Dermis blood vessel endothelial cell (primary cell): ENCODE measurements around the gene CCDC40. TPM values are rescaled to one million over a fixed set of nuclear protein-coding genes. Genes with fewer than 3 reads are reported as not detected.
"Not testable (repeated sequence)": the region's sequence is repeated elsewhere in the genome, so short reads cannot be mapped to it uniquely, and the experiment has no call there.

Experiments used
- DNase-seq: peaks from one replicate; pipeline ENCODE4 v3.0.0; 2010
- total RNA-seq: library from RNA; depleted of rRNA; stranded (reverse); fragments of >200 nt; gene quantifications from 2 replicates; pipeline ENCODE4 v1.2.3, GENCODE V29; 2014

Gene CCDC40
- total RNA-seq, 1 donor from 2014 or later: 1.4 TPM

DNA sequence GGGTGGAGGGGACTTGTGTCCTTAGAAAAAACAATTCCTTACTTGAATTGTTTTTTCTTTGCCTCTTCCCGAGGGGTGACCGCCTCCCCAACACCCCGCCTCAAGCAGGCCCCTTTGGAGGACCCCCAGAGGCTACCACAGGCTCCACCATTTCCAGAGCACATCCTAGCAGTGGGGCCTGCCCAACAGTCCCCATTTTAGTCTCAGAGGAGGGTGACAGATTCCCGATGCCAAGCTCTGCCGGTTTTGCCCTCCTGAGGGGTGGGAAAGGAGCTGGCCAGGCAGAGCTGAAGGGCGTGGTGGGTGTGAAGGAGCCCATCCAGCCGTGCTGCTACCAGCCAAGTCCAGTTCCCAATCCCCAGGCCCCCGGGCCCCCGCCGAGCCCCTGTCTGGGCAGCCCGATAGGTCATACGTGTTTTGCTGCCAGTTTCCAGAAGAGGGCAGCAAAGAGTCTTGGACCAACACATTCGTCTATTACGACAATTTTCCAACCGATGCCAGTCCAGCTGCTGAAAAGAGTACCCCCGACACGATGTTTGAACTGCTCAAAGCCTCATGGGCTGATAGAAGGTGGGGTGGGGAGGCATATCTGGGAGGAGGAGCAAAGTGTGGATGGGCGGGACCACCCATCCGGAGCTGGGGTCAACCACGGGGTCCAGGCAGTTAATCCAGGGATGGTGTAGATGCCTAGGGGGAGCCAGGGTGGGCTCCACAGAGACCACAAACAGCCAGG, 46.1 kb downstream of the CCDC40 start:
- peak; percentile 86 for DNase-seq

DNA sequence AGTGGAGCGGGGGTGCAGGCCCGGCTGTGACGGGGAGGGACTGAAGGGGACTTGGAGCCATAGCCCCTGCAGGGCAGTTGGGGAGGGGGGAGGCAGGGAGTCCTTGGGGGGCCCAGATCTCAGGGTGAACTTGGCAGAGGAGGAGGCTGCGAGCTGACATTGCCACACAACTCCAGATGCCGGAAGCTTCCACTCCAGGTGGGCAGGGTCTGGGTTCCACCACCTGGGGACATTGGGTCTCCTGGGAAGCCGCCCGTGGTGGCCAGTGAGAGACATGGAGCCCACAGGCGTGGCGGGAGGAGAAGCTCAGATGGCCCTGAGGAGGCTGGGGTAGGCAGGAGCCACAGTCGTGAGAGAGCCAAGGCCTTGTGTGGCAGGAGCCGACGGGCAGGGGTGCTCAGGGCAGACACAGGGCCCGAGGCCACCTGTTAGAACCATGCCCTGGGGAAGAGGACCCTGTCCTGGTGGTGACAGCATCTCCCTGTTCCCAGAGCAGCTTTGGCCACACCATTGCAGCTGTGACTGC, 46.8 kb downstream of the CCDC40 start:
- DNase-seq: no peak

DNA sequence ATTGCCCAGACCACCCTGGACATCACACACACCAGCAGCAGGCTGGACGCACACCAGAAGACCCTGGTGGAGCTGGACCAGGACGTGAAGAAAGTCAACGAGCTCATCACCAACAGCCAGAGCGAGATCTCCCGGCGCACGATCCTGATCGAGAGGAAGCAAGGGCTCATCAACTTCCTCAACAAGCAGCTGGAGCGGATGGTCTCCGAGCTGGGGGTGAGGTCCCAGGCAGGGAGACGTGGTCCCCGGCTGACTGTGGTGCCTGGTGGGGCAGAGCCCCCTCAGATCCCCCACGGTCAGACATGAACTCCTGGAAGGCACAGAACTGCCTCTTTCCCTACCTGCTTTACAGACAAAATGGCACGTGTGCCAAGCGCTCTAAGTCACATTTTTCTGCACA, 48.3 kb downstream of the CCDC40 start:
- no peak for DNase-seq

DNA sequence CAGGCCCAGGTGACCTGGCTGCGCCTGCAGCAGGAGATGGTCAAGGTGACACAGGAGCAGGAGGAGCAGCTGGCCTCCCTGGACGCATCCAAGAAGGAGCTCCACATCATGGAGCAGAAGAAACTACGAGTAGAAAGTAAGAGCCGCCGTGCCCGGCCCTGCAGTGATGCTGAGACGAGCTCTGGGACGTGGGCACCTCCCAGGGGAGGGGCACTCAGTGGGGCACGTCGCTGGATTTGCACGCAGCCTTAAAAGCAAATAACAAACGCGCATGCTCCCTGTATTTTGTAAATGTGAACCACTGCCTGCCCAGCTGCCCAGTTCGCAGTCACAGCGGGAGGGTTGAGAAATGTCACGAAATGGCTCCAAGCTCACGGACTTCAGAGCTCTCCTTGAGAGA, 49.6 kb downstream of the CCDC40 start:
- no peak for DNase-seq

DNA sequence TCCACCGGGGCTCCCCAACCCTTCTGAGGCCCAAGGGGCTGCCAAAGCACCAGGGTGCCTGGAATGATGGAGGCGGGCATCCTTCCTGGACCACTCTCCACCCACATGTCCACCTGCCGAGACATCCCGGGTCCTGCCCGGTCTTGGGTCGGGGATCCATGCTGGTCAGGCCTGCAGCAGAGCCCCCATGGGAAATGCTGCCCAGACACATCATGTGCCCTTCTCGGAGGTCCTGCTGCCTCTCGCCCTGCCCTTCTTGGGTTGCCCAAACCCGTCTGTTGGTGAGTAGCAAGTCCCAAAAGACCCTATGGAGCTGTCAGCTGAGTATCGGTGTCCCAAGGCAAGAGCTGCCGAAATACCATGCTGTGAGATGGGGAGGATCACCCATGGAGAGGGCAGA, 50.2 kb downstream of the CCDC40 start:
- no peak for DNase-seq

DNA sequence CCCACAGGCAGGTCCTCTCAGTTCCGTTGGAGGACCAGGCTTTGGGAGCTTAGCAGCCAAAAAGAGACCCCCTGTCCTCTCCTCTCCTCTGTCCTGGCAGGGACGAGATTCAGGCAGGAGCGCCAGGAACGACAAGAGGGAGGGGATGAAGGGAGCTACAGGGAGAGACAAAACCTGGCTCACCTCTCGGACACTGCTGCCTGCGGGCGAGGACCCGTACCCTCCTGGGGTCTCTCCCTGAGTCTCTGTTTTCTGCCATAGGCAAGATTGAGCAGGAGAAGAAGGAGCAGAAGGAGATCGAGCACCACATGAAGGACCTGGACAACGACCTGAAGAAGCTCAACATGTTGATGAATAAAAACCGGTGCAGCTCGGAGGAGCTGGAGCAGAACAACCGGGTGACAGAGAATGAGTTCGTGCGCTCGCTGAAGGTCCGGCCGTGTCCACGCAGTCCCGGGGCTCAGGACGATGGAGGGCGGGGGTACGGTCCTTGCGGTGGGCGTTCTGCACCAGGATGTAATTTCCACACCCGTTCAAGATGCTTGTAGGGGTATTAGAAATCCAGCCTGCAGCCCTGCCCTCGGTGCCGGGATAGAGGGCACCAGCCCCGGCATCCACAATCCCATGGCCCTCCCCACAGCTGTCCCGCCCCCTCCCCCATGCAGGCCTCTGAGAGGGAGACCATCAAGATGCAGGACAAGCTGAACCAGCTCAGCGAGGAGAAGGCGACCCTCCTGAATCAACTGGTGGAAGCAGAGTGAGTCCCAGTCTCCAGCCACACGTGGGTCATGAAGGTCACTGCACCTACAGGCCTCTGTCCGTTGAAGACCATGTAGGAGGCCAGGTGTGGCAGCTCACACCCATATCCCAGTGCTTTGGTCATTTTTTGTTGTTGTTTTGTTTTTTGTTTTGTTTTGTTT, 51.2 kb downstream of the CCDC40 start:
- DNase-seq: no peak

DNA sequence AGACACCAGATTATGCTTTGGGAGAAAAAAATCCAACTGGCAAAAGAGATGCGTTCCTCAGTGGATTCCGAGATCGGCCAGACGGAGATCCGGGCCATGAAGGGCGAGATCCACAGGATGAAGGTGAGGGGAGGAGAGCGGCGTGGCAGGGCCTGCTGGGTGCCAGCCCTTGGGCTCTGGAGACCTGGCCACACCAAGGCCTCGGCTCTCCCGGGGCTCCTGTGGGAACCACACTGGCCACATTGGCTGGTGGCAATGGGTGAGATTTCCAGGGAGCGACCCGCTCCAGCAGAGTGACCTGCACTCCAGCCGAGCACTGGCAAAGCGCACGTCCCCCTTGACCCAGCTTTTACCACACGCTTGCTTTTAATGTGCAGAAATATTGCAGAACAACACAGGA, 53.3 kb downstream of the CCDC40 start:
- DNase-seq: no peak

DNA sequence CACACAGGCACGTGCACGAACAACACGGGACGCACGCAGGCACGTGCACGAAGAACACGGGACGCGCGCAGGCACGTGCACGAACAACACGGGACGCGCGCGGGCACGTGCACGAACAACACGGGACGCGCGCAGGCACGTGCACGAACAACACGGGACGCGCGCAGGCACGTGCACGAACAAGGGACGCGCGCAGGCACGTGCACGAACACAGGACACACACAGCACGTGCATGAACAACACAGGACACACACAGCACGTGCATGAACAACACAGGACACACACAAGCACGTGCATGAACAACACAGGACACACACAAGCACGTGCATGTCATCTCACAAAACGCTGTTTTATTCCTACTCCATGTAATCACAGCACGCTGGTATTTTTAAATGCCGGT, 53.7 kb downstream of the CCDC40 start:
- not testable (repeated sequence) for DNase-seq

DNA sequence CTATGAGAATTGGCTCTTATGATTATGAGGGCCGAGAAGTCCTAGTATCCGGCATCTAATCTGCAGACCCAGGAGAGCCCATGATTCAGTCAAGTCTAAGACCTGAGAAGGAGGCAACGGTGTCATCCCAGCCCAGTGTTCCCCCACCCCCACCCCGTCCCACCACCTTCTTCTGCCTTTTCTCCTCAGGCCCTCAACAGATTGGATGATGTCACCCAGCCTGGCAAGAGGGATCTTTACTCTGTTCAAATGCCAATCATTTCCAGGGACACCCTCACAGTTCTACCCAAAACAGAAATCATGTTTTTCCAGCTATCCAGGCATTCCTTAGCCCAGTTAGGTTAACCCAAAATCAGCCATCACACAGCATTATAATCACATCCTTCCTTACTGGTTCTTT, 54.9 kb downstream of the CCDC40 start:
- no peak for DNase-seq

DNA sequence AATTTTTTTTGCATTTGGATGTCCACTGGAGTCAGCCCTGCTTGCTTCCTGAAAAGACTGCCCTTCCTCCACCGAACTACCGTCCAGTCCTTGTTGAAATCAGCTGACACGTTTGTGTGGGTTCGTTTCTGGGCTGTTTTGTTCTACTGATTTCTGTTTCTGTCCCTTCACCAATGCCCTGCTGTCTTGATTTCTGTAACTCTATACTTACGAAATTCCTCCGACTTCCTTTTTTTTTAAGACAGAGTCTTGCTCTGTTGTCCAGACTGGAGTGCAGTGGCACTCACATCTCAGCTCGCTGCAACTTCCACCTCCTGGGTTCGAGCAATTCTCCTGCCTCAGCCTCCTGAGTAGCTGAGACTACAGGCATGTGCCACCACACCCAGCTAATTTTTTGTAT, 56.5 kb downstream of the CCDC40 start:
- no peak for DNase-seq

DNA sequence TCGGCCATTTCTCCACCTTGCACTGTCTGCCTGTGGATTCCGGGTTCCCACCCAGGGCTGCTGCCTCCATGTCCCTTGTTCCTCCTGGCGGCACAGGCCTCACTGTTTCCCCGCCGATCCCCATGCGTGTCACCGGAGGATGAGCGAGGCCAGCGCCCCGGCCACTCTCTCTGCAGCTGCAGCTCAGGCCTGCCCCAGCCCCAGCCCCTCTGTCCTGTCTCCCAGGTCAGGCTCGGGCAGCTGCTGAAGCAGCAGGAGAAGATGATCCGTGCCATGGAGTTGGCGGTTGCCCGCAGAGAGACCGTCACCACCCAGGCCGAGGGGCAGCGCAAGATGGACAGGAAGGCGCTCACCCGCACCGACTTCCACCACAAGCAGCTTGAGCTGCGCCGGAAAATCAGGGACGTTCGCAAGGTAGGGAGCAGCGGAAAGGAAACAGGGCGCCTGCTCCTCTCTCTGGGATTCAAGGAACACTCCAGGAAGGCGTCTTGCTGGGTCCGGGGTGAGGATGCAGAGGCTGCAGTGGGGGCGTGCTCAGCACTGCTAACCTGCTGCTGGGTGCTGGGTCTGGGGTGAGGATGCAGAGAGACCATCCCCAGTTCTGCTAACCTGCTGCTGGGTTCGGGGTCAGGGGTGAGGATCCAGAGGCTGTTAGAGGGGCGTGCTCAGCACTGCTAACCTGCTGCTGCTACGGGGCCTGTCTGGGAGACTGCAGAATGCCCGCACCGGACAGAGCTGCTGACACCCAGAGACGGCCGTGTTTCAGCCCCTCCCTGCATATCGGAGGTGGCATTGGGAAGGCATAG, 58.8 kb downstream of the CCDC40 start:
- no peak for DNase-seq

DNA sequence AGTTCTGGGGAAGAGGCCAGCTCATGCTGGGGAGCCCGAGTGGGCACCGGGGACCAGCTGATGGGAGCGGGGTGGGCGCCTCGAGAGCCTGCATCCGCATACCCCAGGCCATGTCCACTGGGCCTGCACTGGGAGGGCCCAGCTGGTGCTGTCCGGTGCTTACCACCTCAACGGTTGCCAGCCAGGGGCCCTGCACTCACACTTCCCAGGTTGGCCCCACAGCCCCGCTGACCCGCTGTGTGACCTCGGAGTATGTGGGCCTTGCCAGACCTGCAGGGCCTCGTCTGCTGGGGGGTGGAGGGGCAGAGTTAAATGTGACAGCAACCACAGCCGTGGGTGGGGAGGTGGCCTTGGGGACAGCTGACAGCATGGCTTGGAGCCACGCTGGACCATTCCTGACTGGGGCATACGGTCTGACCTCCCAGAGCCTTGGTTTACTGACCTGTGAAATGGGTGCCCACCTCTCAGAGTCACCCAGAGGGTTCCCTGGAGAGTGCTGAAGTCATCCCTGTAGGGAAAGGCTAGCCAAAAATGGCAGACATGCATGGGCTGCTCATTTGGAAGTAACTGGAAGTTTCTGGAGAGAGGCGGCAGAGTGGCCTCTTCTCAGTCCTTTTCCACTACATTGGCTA, 59.5 kb downstream of the CCDC40 start:
- no peak for DNase-seq

DNA sequence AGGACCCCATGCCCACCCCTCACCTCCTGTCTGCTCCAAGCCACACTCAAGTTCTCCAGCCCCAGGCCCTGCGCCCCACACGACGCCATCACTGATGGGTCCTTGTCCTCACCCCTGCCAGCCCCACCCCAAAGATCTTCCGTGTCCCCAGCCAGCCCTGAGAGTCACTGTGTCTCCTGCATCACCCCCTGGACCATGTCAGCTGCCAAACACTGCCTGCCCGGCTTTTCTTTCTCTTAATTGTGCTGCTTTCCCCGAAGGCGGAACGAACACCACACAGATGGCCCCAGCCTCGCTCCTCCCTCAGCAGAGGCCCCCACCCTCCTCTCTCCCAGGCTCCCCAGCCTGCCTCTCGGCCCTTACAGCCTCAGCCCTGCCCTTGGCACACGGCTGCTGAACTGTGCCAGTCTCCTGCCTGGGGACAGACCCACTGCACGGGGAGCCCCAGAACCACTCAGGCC, 60.1 kb downstream of the CCDC40 start:
- DNase-seq: no peak

DNA sequence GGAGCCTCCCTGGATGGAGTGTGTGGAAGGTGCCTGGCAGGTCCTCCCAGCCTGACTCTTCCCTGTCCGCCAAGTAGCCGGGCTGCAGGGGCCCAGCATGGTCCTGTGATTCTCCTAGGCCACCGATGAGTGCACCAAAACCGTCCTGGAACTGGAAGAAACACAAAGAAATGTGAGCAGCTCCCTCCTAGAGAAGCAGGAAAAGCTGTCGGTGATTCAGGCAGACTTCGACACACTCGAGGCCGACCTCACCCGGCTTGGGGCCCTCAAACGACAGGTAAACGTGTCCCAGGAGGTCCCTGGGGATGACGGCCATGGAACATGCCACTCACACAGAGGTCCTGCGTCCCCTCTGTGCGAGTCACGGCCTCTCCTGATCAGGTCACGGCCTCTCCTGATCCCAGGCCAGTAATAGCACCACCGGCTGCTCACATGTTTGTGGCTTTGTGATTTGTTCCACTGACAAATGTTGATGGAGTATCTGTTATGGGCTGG, 60.7 kb downstream of the CCDC40 start:
- no peak for DNase-seq

DNA sequence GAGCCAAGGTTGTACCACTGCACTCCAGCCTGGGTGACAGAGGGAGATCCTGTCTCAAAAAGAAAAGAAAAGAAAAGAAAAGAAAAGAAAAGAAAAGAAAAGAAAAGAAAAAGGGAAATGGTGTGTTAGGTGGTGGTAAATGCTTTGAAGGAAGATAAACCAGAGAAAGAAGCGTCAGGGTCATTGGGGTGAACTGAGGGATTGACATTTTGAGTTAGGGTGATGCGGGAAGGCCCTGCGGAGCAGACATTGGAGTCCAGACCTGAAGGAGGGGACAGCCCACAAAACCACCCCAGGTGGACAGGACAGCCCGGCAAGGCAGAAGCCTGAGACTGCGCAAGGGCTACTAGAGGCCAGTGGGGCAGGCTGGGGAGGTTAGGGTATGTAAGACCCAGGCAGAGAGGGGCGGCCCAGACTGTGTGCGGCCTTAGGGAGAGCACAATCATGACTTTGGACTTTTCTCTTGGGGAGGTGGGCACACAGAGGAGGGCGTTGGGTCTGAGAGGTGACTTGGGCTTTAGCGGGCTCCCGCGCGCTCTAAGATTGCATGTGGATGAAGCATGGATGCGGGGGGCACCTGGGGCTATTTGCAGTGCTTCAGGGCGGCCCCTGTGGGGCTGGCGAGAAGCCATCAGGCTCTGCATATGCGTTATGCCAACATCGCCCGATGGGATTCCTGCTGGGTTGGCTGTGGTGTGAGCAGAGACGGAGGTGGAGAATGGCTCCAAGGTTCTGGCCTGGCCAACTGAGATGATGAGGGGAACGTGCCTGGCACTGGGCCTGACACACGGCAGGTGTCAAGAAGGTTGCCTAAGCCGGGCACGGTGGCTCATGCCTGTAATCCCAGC, 61.6 kb downstream of the CCDC40 start:
- DNase-seq: no peak

DNA sequence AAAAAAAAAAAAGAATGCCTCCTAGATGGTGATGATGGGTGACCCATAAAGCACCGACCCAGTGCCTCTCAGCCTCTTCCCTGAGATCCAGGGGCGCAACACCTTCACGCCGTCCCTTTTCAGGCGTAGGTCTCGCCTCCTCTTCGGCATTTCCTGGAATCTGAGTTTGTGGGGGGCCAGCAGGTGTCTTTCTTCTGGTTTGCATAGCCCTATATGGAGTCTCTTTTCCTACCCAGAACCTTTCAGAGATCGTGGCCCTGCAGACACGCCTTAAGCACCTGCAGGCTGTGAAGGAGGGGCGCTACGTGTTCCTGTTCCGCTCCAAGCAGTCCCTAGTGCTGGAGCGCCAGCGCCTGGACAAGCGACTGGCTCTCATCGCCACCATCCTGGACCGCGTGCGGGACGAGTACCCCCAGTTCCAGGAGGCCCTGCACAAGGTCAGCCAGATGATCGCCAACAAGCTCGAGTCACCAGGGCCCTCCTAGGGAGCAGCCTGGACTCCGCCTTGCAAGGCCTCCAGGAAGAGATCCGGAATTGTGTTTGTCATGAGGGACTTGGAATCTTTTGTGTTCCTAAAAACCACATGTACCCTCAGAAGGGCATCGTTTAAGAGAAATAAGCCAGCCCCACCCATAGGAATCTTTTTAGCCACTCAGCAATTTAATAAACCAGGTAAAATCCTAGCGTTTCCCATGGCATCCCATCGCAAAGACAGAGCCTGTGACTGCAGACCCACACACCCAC, 63.0 kb downstream of the CCDC40 start:
- no peak for DNase-seq

DNA sequence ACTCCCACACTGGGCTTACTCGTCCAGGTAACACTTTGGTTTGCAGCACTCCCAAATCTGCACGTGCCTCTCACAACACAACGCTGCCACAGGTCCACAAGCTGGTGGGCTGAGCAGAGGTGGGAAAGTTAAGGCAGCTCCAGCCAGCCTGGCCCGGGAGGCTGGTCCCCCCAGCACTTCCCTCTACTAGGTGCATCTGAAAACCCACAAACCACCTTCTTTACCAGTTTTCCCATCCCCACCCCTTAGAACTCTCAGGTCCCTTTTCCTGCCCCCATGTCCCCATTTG, 63.5 kb downstream of the CCDC40 start:
- DNase-seq: no peak

DNA sequence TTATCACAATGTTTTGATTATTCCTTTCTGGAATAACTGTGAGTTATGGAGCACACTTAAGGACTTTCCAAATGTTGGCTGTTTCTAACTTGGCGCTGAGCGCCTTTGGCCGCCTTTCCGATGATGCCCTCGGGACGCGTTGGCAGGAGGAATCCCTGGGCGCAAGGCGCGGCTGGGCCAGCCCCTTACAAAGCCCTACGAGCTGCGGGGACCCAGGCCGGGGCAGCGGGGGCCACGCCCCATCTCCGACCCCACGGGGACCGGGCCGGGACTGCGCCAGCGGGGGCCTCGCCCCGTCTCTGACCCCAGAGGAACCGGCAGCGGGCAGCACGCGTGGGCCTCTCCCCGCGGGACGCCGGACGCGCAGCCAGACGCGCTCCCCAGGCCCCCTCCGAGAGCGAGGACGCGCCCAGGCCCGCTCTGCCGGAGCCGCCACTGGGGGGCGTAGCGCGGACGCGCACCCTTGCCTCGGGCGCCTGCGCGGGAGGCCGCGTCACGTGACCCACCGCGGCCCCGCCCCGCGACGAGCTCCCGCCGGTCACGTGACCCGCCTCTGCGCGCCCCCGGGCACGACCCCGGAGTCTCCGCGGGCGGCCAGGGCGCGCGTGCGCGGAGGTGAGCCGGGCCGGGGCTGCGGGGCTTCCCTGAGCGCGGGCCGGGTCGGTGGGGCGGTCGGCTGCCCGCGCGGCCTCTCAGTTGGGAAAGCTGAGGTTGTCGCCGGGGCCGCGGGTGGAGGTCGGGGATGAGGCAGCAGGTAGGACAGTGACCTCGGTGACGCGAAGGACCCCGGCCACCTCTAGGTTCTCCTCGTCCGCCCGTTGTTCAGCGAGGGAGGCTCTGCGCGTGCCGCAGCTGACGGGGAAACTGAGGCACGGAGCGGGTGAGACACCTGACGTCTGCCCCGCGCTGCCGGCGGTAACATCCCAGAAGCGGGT, 64.8 kb downstream of the CCDC40 start, which contains the start of gene GAA:
TSS of gene GAA (plus strand) at position 571 of the 935 bp plus-strand sequence. CDS start 3,006 bp downstream, outside the sequence.
- DNase-seq: peak; percentile 92
